B cell (primary cell): ENCODE results near the gene STX12. TPM values are rescaled to one million over a fixed set of nuclear protein-coding genes. Genes with fewer than 3 reads are reported as not detected.
A peak's percentile ranks its signal among the peaks of the same experiment; 100 is the strongest.

Experiments
- ATAC-seq: fragments of 200-7000 bp; cut with Tn5 transposase; one replicate; pipeline ENCODE4 v1.10.0; 2021; ENCODE audit warnings: low read depth, mild to moderate bottlenecking, moderate number of reproducible peaks, moderate library complexity
- CTCF ChIA-PET: fragments of 350-600 bp; sonication (Branson Sonifier 250); formaldehyde crosslinking; loops from one replicate; lab custom pipeline; 2021; ENCODE audit warnings: antibody characterized with exemption, inconsistent platforms; lab: Charles Lee
- POLR2A ChIA-PET: fragments of 350-600 bp; sonication (Branson Sonifier 250); formaldehyde crosslinking; loops from one replicate; lab custom pipeline; 2021; ENCODE audit warnings: antibody characterized with exemption; lab: Charles Lee
- DNase-seq: peaks from one replicate; pipeline ENCODE4 v3.0.0; 2013
- H2AFZ ChIP-seq: 2 replicates; pipeline ENCODE4 v1.6.1; 2012; ENCODE audit warnings: mild to moderate bottlenecking, low read depth, low read length; ENCODE audit not compliant: insufficient read depth, poor library complexity, severe bottlenecking
- H3K27ac ChIP-seq, 2 donors: 1 replicate in 1 of 2; 2 replicates in 1 of 2; pipeline ENCODE4 v1.5.1; 2012 to 2013; ENCODE audit warnings: low read length in 2 of 2, mild to moderate bottlenecking in 2 of 2, moderate library complexity in 1 of 2
- H3K27me3 ChIP-seq, 4 experiments: fragments of 200-600 bp in 1 of 4; sonication (generic) in 1 of 4; replicated peaks in 1 of 4; 1 replicate in 2 of 4; 2 replicates in 2 of 4; pipeline versions ENCODE4 v1.6.1 to v1.7.0; 2013 to 2016; ENCODE audit warnings: low read length in 3 of 4, mild to moderate bottlenecking in 2 of 4, mixed read lengths in 1 of 4, moderate library complexity in 1 of 4; ENCODE audit not compliant: insufficient read depth in 4 of 4, control insufficient read depth in 3 of 4; ENCODE audit errors: control extremely low read depth in 1 of 4
- H3K36me3 ChIP-seq, 2 experiments: replicated peaks in 1 of 2; 1 replicate in 1 of 2; 2 replicates in 1 of 2; pipeline versions ENCODE4 v1.6.1 to v1.7.1; 2013; ENCODE audit warnings: low read length in 1 of 2; ENCODE audit not compliant: insufficient read depth in 2 of 2, control insufficient read depth in 1 of 2; ENCODE audit errors: control extremely low read depth in 1 of 2, extremely low read depth in 1 of 2
- H3K4me1 ChIP-seq, 2 donors: fragments of 200-600 bp in 1 of 2; sonication (generic) in 1 of 2; 1 replicate in 1 of 2; 2 replicates in 1 of 2; pipeline versions ENCODE4 v1.5.1 to v1.6.1; 2013 to 2017; ENCODE audit warnings: low read length in 2 of 2; ENCODE audit not compliant: control insufficient read depth in 2 of 2, insufficient read depth in 2 of 2
- H3K4me2 ChIP-seq: replicated peaks from 2 replicates; pipeline ENCODE3; 2012; ENCODE audit warnings: mild to moderate bottlenecking, low read depth, low read length; ENCODE audit not compliant: poor library complexity, severe bottlenecking
- H3K4me3 ChIP-seq, 5 experiments: fragments of 200-600 bp in 1 of 5; sonication (generic) in 1 of 5; 1 replicate in 3 of 5; 2 replicates in 2 of 5; pipeline versions ENCODE4 v1.5.1 to v1.7.0; 2011 to 2016; ENCODE audit warnings: low read length in 4 of 5, mild to moderate bottlenecking in 4 of 5, low read depth in 2 of 5, control low read depth in 1 of 5, moderate library complexity in 1 of 5; ENCODE audit not compliant: insufficient read depth in 1 of 5; ENCODE audit errors: control extremely low read depth in 1 of 5, extremely low read depth in 1 of 5
- H3K79me2 ChIP-seq: fragments of 200-600 bp; sonication (generic); one replicate; pipeline ENCODE4 v1.6.0; 2016; ENCODE audit warnings: low read length; ENCODE audit not compliant: control insufficient read depth, insufficient read depth
- H3K9ac ChIP-seq: fragments of 200-600 bp; sonication (generic); 2 replicates; pipeline ENCODE4 v1.6.1; 2017; ENCODE audit warnings: mild to moderate bottlenecking, low read length, moderate library complexity
- H3K9me3 ChIP-seq, 3 donors: one replicate each; pipeline versions ENCODE4 v1.6.1 to v1.7.1; 2013; ENCODE audit warnings: low read length in 2 of 3; ENCODE audit not compliant: control insufficient read depth in 2 of 3, insufficient read depth in 1 of 3; ENCODE audit errors: control extremely low read depth in 1 of 3
- H4K20me1 ChIP-seq: 2 replicates; pipeline ENCODE4 v1.6.0; 2012; ENCODE audit warnings: mild to moderate bottlenecking, low read length; ENCODE audit not compliant: insufficient read depth, control insufficient read depth, poor library complexity, severe bottlenecking
- H3K27ac Mint-ChIP-seq: one replicate; pipeline ENCODE4 v1.8.0; 2021; ENCODE audit warnings: mixed read lengths
- H3K27me3 Mint-ChIP-seq: one replicate; pipeline ENCODE4 v1.8.0; 2021; ENCODE audit warnings: mixed read lengths
- H3K4me1 Mint-ChIP-seq: one replicate; pipeline ENCODE4 v1.8.0; 2021; ENCODE audit warnings: mixed read lengths
- H3K4me3 Mint-ChIP-seq: one replicate; pipeline ENCODE4 v1.8.0; 2021; ENCODE audit warnings: mixed read lengths
- H3K9me3 Mint-ChIP-seq: one replicate; pipeline ENCODE4 v1.8.0; 2022; ENCODE audit warnings: mixed read lengths; ENCODE audit not compliant: insufficient read depth
- CTCF ChIP-seq: fragments of 200-600 bp; IDR thresholded peaks from one replicate; pipeline ENCODE4 v1.8.0; 2022; ENCODE audit warnings: antibody characterized with exemption, mild to moderate bottlenecking
- EZH2 ChIP-seq: IDR thresholded peaks from 2 replicates; pipeline ENCODE4 v1.6.1; 2012; ENCODE audit warnings: borderline replicate concordance, low read depth, mild to moderate bottlenecking, moderate library complexity, low read length; ENCODE audit not compliant: insufficient read depth, poor library complexity, severe bottlenecking
- WGBS: methylation state at CpG from one replicate; pipeline ENCODE4 v1.1.5; 2013; ENCODE audit warnings: missing lambda C conversion rate; ENCODE audit not compliant: insufficient coverage; 5-methylcytosine and 5-hydroxymethylcytosine counted together
- intact Hi-C: fragments of 100-400 bp; cut with micrococcal nuclease; formaldehyde crosslinking; loops from one replicate; pipeline ENCODE4 v1.10.0; 2022
- polyA plus RNA-seq: library from polyadenylated mRNA; depleted of rRNA; stranded (reverse); fragments of >200 nt; gene quantifications from 2 replicates; pipeline ENCODE4 v1.2.3, GENCODE V29; 2012
- total RNA-seq, 2 donors: library from RNA; stranded (reverse); fragments of 120-200 nt in 1 of 2; gene quantifications; 1 replicate in 1 of 2; 2 replicates in 1 of 2; pipeline versions ENCODE4 v1.2.3 to v1.2.4, GENCODE V29; 2013 to 2022

STX12 gene
- total and polyA plus RNA-seq, 2 donors (not counting 1 experiment from before 2014, with no cell fraction given), result 20.5 to 36.4 TPM

- DNase-seq (peak; percentile 58), ATAC-seq (peak; percentile 31)
- ChIA-PET CTCF (interaction anchor here (0.7 to 1.5 kb wide), 5 partner anchors 12 to 817 kb away, joined by 3 to 9 read pairs (median 3); no protein-coding TSS in a partner anchor), POLR2A (interaction anchor here (0.9 to 1.0 kb wide), 2 partner anchors 12 to 28 kb away, joined by 4 read pairs; no protein-coding TSS in a partner anchor)
- no CpG with 5 or more reads among the region's 1 CpG for WGBS
- Mint-ChIP-seq H3K27me3 (no peaks in the 10 kb centered on the region), H3K9me3 (no peaks in the 10 kb centered on the region), H3K4me3 (peak overlapping the region; percentile 35), H3K4me1 (peaks cover 51% of the 10 kb centered on the region), H3K27ac (peak overlapping the region; percentile 86)
- Histone ChIP-seq H3K27ac (peak overlapping the region; percentile 74), H3K9me3 (no peaks in the 10 kb centered on the region), H3K4me1 (peaks cover 33 to 47% of the 10 kb centered on the region in 2 donors), H3K36me3 (no peaks in the 10 kb centered on the region), H2AFZ (no peak overlapping the region), H3K4me2 (peak overlapping the region; percentile 58), H3K27me3 (peaks cover 0 to 3% (median 0%) of the 10 kb centered on the region in 4 experiments), H3K79me2 (no peaks in the 10 kb centered on the region), H4K20me1 (no peaks in the 10 kb centered on the region), H3K4me3 (no peak overlapping the region), H3K9ac (peak overlapping the region; percentile 2)
- intact Hi-C loops, result loop anchor here (1.0 kb wide), 1 partner anchor 9 kb away; the partner anchor contains the start of gene THEMIS2
- TF ChIP-seq CTCF, result no peak
- TF ChIP-seq EZH2, result no peak
These were observed 90.5 kb downstream of the STX12 start for GRCh38 chr1:27863538-27863915.

- no peaks in the 10 kb centered on the region for H3K9me3 Mint-ChIP-seq
- Histone ChIP-seq H3K27me3 (peaks cover 0 to under 1% (median 0%) of the 10 kb centered on the region in 4 experiments), H3K27ac (peak overlapping the region; percentile 46 to 74), H4K20me1 (no peaks in the 10 kb centered on the region), H3K4me2 (peak overlapping the region; percentile 61), H3K4me1 (peaks cover 40 to 53% of the 10 kb centered on the region in 2 donors), H3K9ac (no peak overlapping the region), H3K4me3 (peak overlapping the region in 1 of 5 experiments; percentile 19), H3K9me3 (no peaks in the 10 kb centered on the region), H3K79me2 (no peaks in the 10 kb centered on the region), H2AFZ (peak overlapping the region; percentile 38), H3K36me3 (no peaks in the 10 kb centered on the region)
- ChIA-PET CTCF (interaction anchor here (0.7 to 1.5 kb wide), 4 partner anchors 11 to 116 kb away, joined by 3 to 9 read pairs (median 3); no protein-coding TSS in a partner anchor), POLR2A (interaction anchor here (0.8 to 1.0 kb wide), 2 partner anchors 27 to 298 kb away, joined by 4 to 10 read pairs; no protein-coding TSS in a partner anchor)
- intact Hi-C loops, result no loop called here
- peaks cover 55% of the 10 kb centered on the region for H3K4me1 Mint-ChIP-seq
- TF ChIP-seq CTCF, result no peak
- TF ChIP-seq EZH2, result no peak
- ATAC-seq (peak; percentile 14), DNase-seq (peak; percentile 60)
- no peaks in the 10 kb centered on the region for H3K27me3 Mint-ChIP-seq
- peak overlapping the region; percentile 73 for H3K4me3 Mint-ChIP-seq
- H3K27ac Mint-ChIP-seq, result peak overlapping the region; percentile 93
- 52% methylated on average over 4 of the region's 8 CpGs for WGBS
These were observed 91.4 kb downstream of the STX12 start for GRCh38 chr1:27864264-27864895.
